CD4-positive, alpha-beta memory T cell (primary cell): Measurements from ENCODE around the gene EPHB4. TPM values are rescaled to one million over a fixed set of nuclear protein-coding genes. Genes with fewer than 3 reads are reported as not detected.

Experiments used
- CTCF ChIA-PET: fragments of 350-600 bp; sonication (Branson Sonifier 250); formaldehyde crosslinking; loops from one replicate; lab custom pipeline; 2021; ENCODE audit warnings: inconsistent platforms; ENCODE audit not compliant: partially characterized antibody; lab: Charles Lee
- POLR2A ChIA-PET: fragments of 350-600 bp; sonication (Branson Sonifier 250); formaldehyde crosslinking; loops from one replicate; lab custom pipeline; 2021; ENCODE audit not compliant: partially characterized antibody; lab: Charles Lee
- DNase-seq, 5 donors: peaks; one replicate each; pipeline versions ENCODE4 v3.0.0 to v3.0.0-alpha.2; 2020 to 2022; ENCODE audit warnings: mixed read lengths in 1 of 5
- H3K27ac ChIP-seq: one replicate; pipeline ENCODE4 v1.7.0; 2013; ENCODE audit warnings: low read depth, low read length
- H3K27me3 ChIP-seq: 2 replicates; pipeline ENCODE4 v1.7.0; 2013; ENCODE audit warnings: mild to moderate bottlenecking, low read length, moderate library complexity; ENCODE audit not compliant: insufficient read depth
- H3K36me3 ChIP-seq: 2 replicates; pipeline ENCODE4 v1.7.0; 2013; ENCODE audit warnings: mild to moderate bottlenecking, low read length, moderate library complexity; ENCODE audit not compliant: insufficient read depth
- H3K4me1 ChIP-seq: 2 replicates; pipeline ENCODE4 v1.7.0; 2013; ENCODE audit warnings: mild to moderate bottlenecking, low read length, moderate library complexity; ENCODE audit not compliant: insufficient read depth
- H3K4me3 ChIP-seq, 2 donors: one replicate each; pipeline ENCODE4 v1.7.0; 2013; ENCODE audit warnings: low read length in 2 of 2, mild to moderate bottlenecking in 1 of 2
- H3K9me3 ChIP-seq, 2 donors: one replicate each; pipeline ENCODE4 v1.7.0; 2013; ENCODE audit warnings: low read length in 2 of 2, control low read depth in 1 of 2; ENCODE audit not compliant: control insufficient read depth in 1 of 2
- H3K27ac Mint-ChIP-seq, 7 donors: one replicate each; pipeline ENCODE4 v1.8.0; 2020 to 2021; ENCODE audit warnings: mixed read lengths in 7 of 7, mild to moderate bottlenecking in 6 of 7, inconsistent platforms in 3 of 7, moderate library complexity in 3 of 7
- H3K27me3 Mint-ChIP-seq, 2 donors: one replicate each; pipeline ENCODE4 v1.8.0; 2020 to 2021; ENCODE audit warnings: mixed read lengths in 2 of 2
- H3K36me3 Mint-ChIP-seq, 2 donors: one replicate each; pipeline ENCODE4 v1.8.0; 2020 to 2021; ENCODE audit warnings: mixed read lengths in 2 of 2, inconsistent platforms in 1 of 2, mild to moderate bottlenecking in 1 of 2
- H3K4me1 Mint-ChIP-seq, 4 donors: one replicate each; pipeline ENCODE4 v1.8.0; 2020 to 2021; ENCODE audit warnings: mixed read lengths in 4 of 4, mild to moderate bottlenecking in 1 of 4
- H3K4me3 Mint-ChIP-seq, 8 donors: one replicate each; pipeline ENCODE4 v1.8.0; 2020 to 2021; ENCODE audit warnings: mixed read lengths in 8 of 8, mild to moderate bottlenecking in 7 of 8, moderate library complexity in 6 of 8, inconsistent platforms in 3 of 8
- H3K9me3 Mint-ChIP-seq, 8 donors: one replicate each; pipeline ENCODE4 v1.8.0; 2020 to 2021; ENCODE audit warnings: mixed read lengths in 8 of 8, mild to moderate bottlenecking in 5 of 8, inconsistent platforms in 3 of 8, moderate library complexity in 1 of 8
- intact Hi-C: fragments of 100-400 bp; cut with micrococcal nuclease; formaldehyde crosslinking; loops from one replicate; pipeline ENCODE4 v1.15.1; 2023
- polyA plus RNA-seq, 2 donors: library from polyadenylated mRNA; unstranded; fragments of 300-500 nt; fragmentation: Illumina TruSeq; gene quantifications; one replicate each; pipeline ENCODE4 v1.2.3, GENCODE V29; 2021
- total RNA-seq, 2 experiments: library from RNA; stranded (reverse); gene quantifications; one replicate each; pipeline ENCODE4 v1.2.3, GENCODE V29; 2021

Gene EPHB4
- total and polyA plus RNA-seq, 4 experiments from 2014 or later: 0.08 to 5.2 (median 3.3) TPM; not detected in 1

- no peaks in the 10 kb centered on the region for H3K27me3 Mint-ChIP-seq
- peaks cover 25 to 58% of the 10 kb centered on the region in 2 donors for H3K36me3 Mint-ChIP-seq
- H3K27me3 ChIP-seq: no peaks in the 10 kb centered on the region
- H3K27ac Mint-ChIP-seq: no peak overlapping the region
- intact Hi-C loops: no loop called here
- ChIA-PET CTCF (interaction anchor here (3.0 kb wide), 1 partner anchor 11 kb away, joined by 10 read pairs; the partner anchor contains the start of gene SLC12A9), POLR2A (interaction anchor here (1.3 to 2.0 kb wide), 2 partner anchors 10 to 11 kb away, joined by 3 to 8 read pairs; partner anchors contain the start of gene SRRT)
- H3K27ac ChIP-seq: no peak overlapping the region
- H3K9me3 Mint-ChIP-seq: no peaks in the 10 kb centered on the region
- H3K4me3 ChIP-seq: no peak overlapping the region
- H3K36me3 ChIP-seq: peaks cover 21% of the 10 kb centered on the region
- DNase-seq: no peak
- H3K4me1 Mint-ChIP-seq: peaks cover 4 to 15% (median 6%) of the 10 kb centered on the region in 4 donors
- H3K4me3 Mint-ChIP-seq: no peak overlapping the region
- peaks cover 10% of the 10 kb centered on the region for H3K4me1 ChIP-seq
- no peaks in the 10 kb centered on the region for H3K9me3 ChIP-seq
Observed at GRCh38 chr7:100863406-100863950, 36.2 kb upstream of the EPHB4 start.

DNA sequence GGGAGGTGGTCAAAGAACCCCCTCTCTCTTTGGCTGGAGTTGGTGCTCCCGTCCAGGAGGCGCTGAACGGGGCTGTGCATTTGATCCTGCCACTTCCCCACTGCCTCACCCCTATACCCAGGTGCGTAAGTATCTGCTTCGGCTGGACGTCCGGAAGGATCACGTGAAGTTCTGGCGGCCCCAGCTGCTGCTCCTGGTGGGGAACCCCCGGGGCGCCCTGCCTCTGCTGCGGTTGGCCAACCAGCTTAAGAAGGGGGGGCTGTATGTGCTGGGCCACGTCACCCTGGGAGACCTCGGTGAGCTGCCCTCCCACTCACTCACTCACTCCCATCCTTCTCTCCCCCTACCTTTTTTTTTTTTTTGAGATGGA lies 34.3 kb upstream of the EPHB4 start:
- H3K36me3 Mint-ChIP-seq: peaks cover 29 to 65% of the 10 kb centered on the region in 2 donors
- H3K27me3 Mint-ChIP-seq: no peaks in the 10 kb centered on the region
- no peaks in the 10 kb centered on the region for H3K9me3 Mint-ChIP-seq
- H3K27me3 ChIP-seq: no peaks in the 10 kb centered on the region
- no peak overlapping the region for H3K27ac Mint-ChIP-seq
- no peak for DNase-seq
- CTCF ChIA-PET: interaction anchor here (3.0 kb wide), 1 partner anchor 10 kb away, joined by 10 read pairs; the partner anchor contains the start of gene SLC12A9
- H3K4me1 Mint-ChIP-seq: peaks cover 0 to 2% (median under 1%) of the 10 kb centered on the region in 4 donors
- no peak overlapping the region for H3K4me3 Mint-ChIP-seq
- intact Hi-C loops: no loop called here
- H3K4me3 ChIP-seq: no peak overlapping the region
- POLR2A ChIA-PET: interaction anchor here (1.5 kb wide), 1 partner anchor 14 kb away, joined by 3 read pairs; the partner anchor contains the start of gene SRRT
- no peak overlapping the region for H3K27ac ChIP-seq
- H3K36me3 ChIP-seq: peaks cover 21% of the 10 kb centered on the region
- H3K9me3 ChIP-seq: no peaks in the 10 kb centered on the region
- peaks cover 3% of the 10 kb centered on the region for H3K4me1 ChIP-seq

DNA sequence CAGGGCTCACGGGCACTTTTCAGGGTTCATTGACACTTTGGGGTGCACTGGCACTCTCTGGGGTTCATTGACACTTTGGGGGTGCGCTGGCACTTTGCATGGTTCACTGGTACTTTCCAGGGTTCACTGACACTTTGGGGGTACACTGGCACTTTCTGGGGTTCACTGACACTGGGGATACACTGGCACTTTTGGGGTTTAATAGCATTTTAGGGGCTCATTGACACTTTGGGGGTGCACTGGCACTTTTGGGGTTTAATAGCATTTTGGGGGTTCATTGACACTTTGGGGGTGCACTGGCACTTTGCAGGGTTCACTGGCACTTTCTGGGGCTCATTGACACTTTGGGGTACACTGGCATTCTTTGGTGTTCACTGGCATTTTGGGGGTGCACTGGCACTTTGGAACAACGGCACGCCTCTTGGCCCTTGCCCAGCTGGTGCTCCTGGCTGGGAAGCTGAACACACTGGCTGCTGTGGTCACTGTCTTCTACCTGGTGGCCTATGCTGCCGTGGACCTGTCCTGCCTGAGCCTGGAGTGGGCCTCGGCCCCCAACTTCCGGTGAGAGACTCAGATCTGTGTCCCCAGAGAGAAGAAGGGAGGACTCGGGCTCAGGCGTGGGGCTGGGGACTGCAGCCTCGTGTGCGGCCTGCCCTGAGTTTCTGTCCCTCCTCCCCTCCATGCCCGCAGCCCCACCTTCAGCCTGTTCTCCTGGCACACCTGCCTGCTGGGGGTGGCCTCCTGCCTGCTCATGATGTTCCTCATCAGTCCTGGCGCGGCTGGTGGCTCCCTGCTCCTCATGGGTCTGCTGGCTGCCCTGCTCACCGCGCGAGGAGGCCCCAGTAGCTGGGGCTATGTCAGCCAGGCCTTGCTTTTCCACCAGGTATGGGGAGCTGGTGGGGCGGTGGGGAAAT lies 33.6 kb upstream of the EPHB4 start:
- Mint-ChIP-seq H3K27me3 (no peaks in the 10 kb centered on the region), H3K4me1 (peaks cover 0 to 2% (median under 1%) of the 10 kb centered on the region in 4 donors), H3K9me3 (no peaks in the 10 kb centered on the region), H3K27ac (peak overlapping the region in 4 of 7 donors; percentile 12 to 79 (median 34)), H3K36me3 (peaks cover 29 to 65% of the 10 kb centered on the region in 2 donors), H3K4me3 (no peak overlapping the region)
- intact Hi-C loops: no loop called here
- no peak for DNase-seq
- Histone ChIP-seq H3K4me1 (no peaks in the 10 kb centered on the region), H3K27me3 (no peaks in the 10 kb centered on the region), H3K9me3 (no peaks in the 10 kb centered on the region), H3K4me3 (no peak overlapping the region), H3K27ac (no peak overlapping the region), H3K36me3 (peaks cover 21% of the 10 kb centered on the region)
- ChIA-PET CTCF (interaction anchor here (1.4 to 3.0 kb wide), 2 partner anchors 9 to 155 kb away, joined by 3 to 10 read pairs; partner anchors contain the start of genes POP7 and SLC12A9), POLR2A (interaction anchor here (0.7 to 1.5 kb wide), 2 partner anchors 14 to 516 kb away, joined by 3 read pairs; partner anchors contain the start of gene SRRT)

DNA sequence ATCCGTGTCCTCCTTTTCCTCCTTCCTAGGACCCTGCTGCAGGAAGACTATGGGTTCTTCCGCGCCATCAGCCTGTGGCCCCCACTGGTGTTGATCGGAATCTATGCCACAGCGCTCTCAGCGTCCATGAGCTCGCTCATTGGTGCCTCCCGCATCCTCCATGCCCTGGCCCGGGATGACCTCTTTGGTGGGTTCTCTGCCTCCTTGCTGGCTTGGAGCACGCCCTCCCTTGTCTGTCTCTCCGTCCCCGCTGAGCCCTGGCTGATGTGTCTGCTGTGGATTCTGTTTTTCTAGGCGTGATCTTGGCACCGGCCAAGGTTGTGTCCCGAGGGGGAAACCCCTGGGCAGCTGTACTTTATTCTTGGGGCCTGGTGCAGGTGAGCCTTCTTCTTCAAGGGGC lies 32.5 kb upstream of the EPHB4 start:
- DNase-seq: no peak
- H3K36me3 Mint-ChIP-seq: peaks cover 33 to 69% of the 10 kb centered on the region in 2 donors
- Histone ChIP-seq H3K27me3 (no peaks in the 10 kb centered on the region), H3K9me3 (no peaks in the 10 kb centered on the region), H3K4me3 (no peak overlapping the region), H3K36me3 (peaks cover 21% of the 10 kb centered on the region), H3K4me1 (no peaks in the 10 kb centered on the region), H3K27ac (no peak overlapping the region)
- H3K4me1 Mint-ChIP-seq: peaks cover 4 to 7% (median 5%) of the 10 kb centered on the region in 4 donors
- ChIA-PET CTCF (interaction anchor here (1.4 kb wide), 1 partner anchor 154 kb away, joined by 3 read pairs; the partner anchor contains the start of gene POP7), POLR2A (no interaction called here)
- intact Hi-C loops: no loop called here
- H3K27ac Mint-ChIP-seq: peak overlapping the region in 2 of 7 donors; percentile 29 to 47
- H3K27me3 Mint-ChIP-seq: no peaks in the 10 kb centered on the region
- H3K9me3 Mint-ChIP-seq: no peaks in the 10 kb centered on the region
- H3K4me3 Mint-ChIP-seq: no peak overlapping the region

- CTCF ChIA-PET: no interaction called here
Observed at GRCh38 chr7:100856871-100857282, 29.6 kb upstream of the EPHB4 start.

GRCh38 chr7:100855515-100855914 lies 28.2 kb upstream of the EPHB4 start:
- H3K27ac Mint-ChIP-seq: peak overlapping the region in 3 of 7 donors; percentile 36 to 84 (median 66)
- ChIA-PET POLR2A (interaction anchor here (1.5 to 2.0 kb wide), 3 partner anchors 11 to 20 kb away, joined by 5 to 7 read pairs (median 6); partner anchors contain the start of genes SRRT and TRIP6), CTCF (no interaction called here)

More at GRCh38 chr7:100856871-100857282, 29.6 kb upstream of the EPHB4 start:
- Mint-ChIP-seq H3K27ac (no peak overlapping the region), H3K36me3 (peaks cover 27 to 45% of the 10 kb centered on the region in 2 donors), H3K27me3 (no peaks in the 10 kb centered on the region), H3K9me3 (no peaks in the 10 kb centered on the region), H3K4me3 (no peak overlapping the region), H3K4me1 (peaks cover 8 to 34% (median 19%) of the 10 kb centered on the region in 4 donors)
- DNase-seq: no peak
- Histone ChIP-seq H3K4me3 (no peak overlapping the region), H3K27ac (no peak overlapping the region), H3K27me3 (no peaks in the 10 kb centered on the region), H3K36me3 (peaks cover 16% of the 10 kb centered on the region), H3K4me1 (peaks cover 18% of the 10 kb centered on the region), H3K9me3 (no peaks in the 10 kb centered on the region)
- intact Hi-C loops: no loop called here
- POLR2A ChIA-PET: interaction anchor here (1.5 to 2.0 kb wide), 2 partner anchors 10 to 18 kb away, joined by 5 to 7 read pairs; partner anchors contain the start of genes SRRT and TRIP6

More at GRCh38 chr7:100855515-100855914, 28.2 kb upstream of the EPHB4 start:
- H3K4me3 ChIP-seq: no peak overlapping the region
- Mint-ChIP-seq H3K4me1 (peaks cover 11 to 36% (median 20%) of the 10 kb centered on the region in 4 donors), H3K36me3 (peaks cover 21 to 35% of the 10 kb centered on the region in 2 donors), H3K4me3 (peak overlapping the region in 1 of 8 donors; percentile 46), H3K9me3 (no peaks in the 10 kb centered on the region), H3K27me3 (no peaks in the 10 kb centered on the region)
- intact Hi-C loops: no loop called here
- no peak for DNase-seq
- no peak overlapping the region for H3K27ac ChIP-seq
- peaks cover 11% of the 10 kb centered on the region for H3K36me3 ChIP-seq
- H3K27me3 ChIP-seq: no peaks in the 10 kb centered on the region
- H3K9me3 ChIP-seq: no peaks in the 10 kb centered on the region
- H3K4me1 ChIP-seq: peaks cover 25% of the 10 kb centered on the region
